Measurements from ENCODE around the gene PDE3B. TPM values are rescaled to one million over a fixed set of nuclear protein-coding genes. Genes with fewer than 3 reads are reported as not detected.

PDE3B gene
- total RNA-seq, 1 donor, result 0.36 TPM

DNA sequence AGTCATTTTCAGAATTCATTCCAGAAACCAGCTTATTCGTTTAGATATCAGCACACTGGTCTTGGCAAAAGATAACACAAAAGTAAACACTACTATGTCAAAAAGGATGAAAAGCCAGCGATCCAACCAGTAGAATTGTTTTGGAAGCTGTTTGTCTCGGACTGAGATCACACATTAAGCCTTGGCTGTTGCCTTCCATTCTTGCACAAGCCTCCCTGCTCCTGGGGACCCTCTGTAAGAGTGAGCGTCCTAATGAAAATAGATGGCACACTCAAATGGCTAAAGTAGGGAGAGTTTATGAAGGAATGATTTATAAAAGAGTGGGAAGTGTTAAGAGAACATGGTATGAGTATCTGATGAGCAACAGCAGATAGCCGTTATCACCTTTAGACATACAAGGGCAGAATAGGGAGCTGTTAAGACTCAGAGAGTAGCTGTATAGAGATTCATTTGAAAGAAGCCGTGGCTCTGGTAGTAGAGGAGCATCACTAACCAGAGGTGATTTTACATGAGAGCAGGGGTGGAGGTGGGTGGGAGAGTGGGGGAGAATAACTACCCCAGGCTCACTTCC lies 25.2 kb downstream of the PDE3B start:
- Histone ChIP-seq H4K20me1 (ENCODE audit: insufficient read depth, low read length) (no peaks in the 10 kb centered on the region), H3K4me2 (ENCODE audit: insufficient read depth, low read length) (no peak overlapping the region), H3K36me3 (ENCODE audit: insufficient read depth, low read length) (no peaks in the 10 kb centered on the region), H3K27ac (ENCODE audit: low read depth, low read length) (no peak overlapping the region), H3K79me2 (ENCODE audit: insufficient read depth, low read length) (no peaks in the 10 kb centered on the region), H2AFZ (ENCODE audit: low read length) (no peak overlapping the region), H3K9me3 (ENCODE audit: low read depth, low read length) (no peaks in the 10 kb centered on the region), H3K27me3 (ENCODE audit: insufficient read depth, low read length) (no peaks in the 10 kb centered on the region), H3K4me3 (ENCODE audit: insufficient read depth, low read length) (no peak overlapping the region), H3K4me1 (ENCODE audit: insufficient read depth, low read length) (no peaks in the 10 kb centered on the region)
- no peak for DNase-seq (ENCODE audit: insufficient read length, low spot score, missing footprints)
- TF ChIP-seq CTCF (IDR thresholded peaks at IDR 0.05; ENCODE audit: extremely low read depth, low read depth, low read length), result no peak

- H2AFZ ChIP-seq (ENCODE audit: low read length), result no peak overlapping the region
- no peak for DNase-seq (ENCODE audit: insufficient read length, low spot score, missing footprints)
- no peak for TF ChIP-seq CTCF (IDR thresholded peaks at IDR 0.05; ENCODE audit: extremely low read depth, low read depth, low read length)
- no peaks in the 10 kb centered on the region for H4K20me1 ChIP-seq (ENCODE audit: insufficient read depth, low read length)
- H3K27ac ChIP-seq (ENCODE audit: low read depth, low read length), result no peak overlapping the region
- H3K27me3 ChIP-seq (ENCODE audit: insufficient read depth, low read length), result no peaks in the 10 kb centered on the region
- no peak overlapping the region for H3K4me3 ChIP-seq (ENCODE audit: insufficient read depth, low read length)
- H3K4me2 ChIP-seq (ENCODE audit: insufficient read depth, low read length), result no peak overlapping the region
- H3K9me3 ChIP-seq (ENCODE audit: low read depth, low read length), result no peaks in the 10 kb centered on the region
- H3K4me1 ChIP-seq (ENCODE audit: insufficient read depth, low read length), result no peaks in the 10 kb centered on the region
- H3K36me3 ChIP-seq (ENCODE audit: insufficient read depth, low read length), result no peaks in the 10 kb centered on the region
- H3K79me2 ChIP-seq (ENCODE audit: insufficient read depth, low read length), result no peaks in the 10 kb centered on the region
Measured at GRCh38 chr11:14669499-14669898, 25.9 kb downstream of the PDE3B start.

DNA sequence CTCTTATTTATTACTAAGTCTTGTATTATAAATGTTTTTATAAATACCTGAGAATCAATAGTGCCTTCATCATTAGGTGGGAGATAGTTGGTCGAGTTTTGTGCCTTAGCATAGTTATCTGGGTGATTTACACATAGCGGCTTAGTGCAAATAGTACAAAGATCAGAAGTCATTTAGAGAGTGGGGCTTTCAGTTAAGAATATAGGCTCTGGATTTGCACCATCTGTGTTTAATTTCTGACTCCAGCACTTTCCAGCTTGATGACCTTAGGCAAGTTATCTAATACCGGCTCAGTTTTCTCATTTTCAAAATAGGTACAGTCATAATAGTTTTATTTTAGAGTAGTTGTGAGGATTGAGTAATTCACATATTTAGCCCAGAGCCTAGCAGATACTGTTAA lies 26.4 kb downstream of the PDE3B start:
- H3K79me2 ChIP-seq (ENCODE audit: insufficient read depth, low read length), result no peaks in the 10 kb centered on the region
- no peaks in the 10 kb centered on the region for H3K27me3 ChIP-seq (ENCODE audit: insufficient read depth, low read length)
- no peak overlapping the region for H3K4me2 ChIP-seq (ENCODE audit: insufficient read depth, low read length)
- H3K4me1 ChIP-seq (ENCODE audit: insufficient read depth, low read length), result no peaks in the 10 kb centered on the region
- TF ChIP-seq CTCF (IDR thresholded peaks at IDR 0.05; ENCODE audit: extremely low read depth, low read depth, low read length), result no peak
- H3K36me3 ChIP-seq (ENCODE audit: insufficient read depth, low read length), result no peaks in the 10 kb centered on the region
- no peak overlapping the region for H2AFZ ChIP-seq (ENCODE audit: low read length)
- H3K4me3 ChIP-seq (ENCODE audit: insufficient read depth, low read length), result no peak overlapping the region
- H3K9me3 ChIP-seq (ENCODE audit: low read depth, low read length), result no peaks in the 10 kb centered on the region
- no peak overlapping the region for H3K27ac ChIP-seq (ENCODE audit: low read depth, low read length)
- H4K20me1 ChIP-seq (ENCODE audit: insufficient read depth, low read length), result no peaks in the 10 kb centered on the region
- DNase-seq (ENCODE audit: insufficient read length, low spot score, missing footprints), result no peak

GRCh38 chr11:14672635-14673034 lies 29.0 kb downstream of the PDE3B start:
- Histone ChIP-seq H3K27ac (ENCODE audit: low read depth, low read length) (no peak overlapping the region), H3K4me2 (ENCODE audit: insufficient read depth, low read length) (no peak overlapping the region), H3K4me3 (ENCODE audit: insufficient read depth, low read length) (no peak overlapping the region), H4K20me1 (ENCODE audit: insufficient read depth, low read length) (no peaks in the 10 kb centered on the region), H3K27me3 (ENCODE audit: insufficient read depth, low read length) (no peaks in the 10 kb centered on the region), H2AFZ (ENCODE audit: low read length) (no peak overlapping the region), H3K79me2 (ENCODE audit: insufficient read depth, low read length) (no peaks in the 10 kb centered on the region), H3K4me1 (ENCODE audit: insufficient read depth, low read length) (no peaks in the 10 kb centered on the region), H3K36me3 (ENCODE audit: insufficient read depth, low read length) (no peaks in the 10 kb centered on the region), H3K9me3 (ENCODE audit: low read depth, low read length) (no peaks in the 10 kb centered on the region)
- TF ChIP-seq CTCF (IDR thresholded peaks at IDR 0.05; ENCODE audit: extremely low read depth, low read depth, low read length), result no peak
- peak; percentile 4 for DNase-seq (ENCODE audit: insufficient read length, low spot score, missing footprints)

All from osteoblast (primary cell).